Esophagus muscularis mucosa (tissue), 3 donors: ENCODE measurements around the gene TGDS.

ENCODE experiments used
- POLR2AphosphoS5 ChIP-seq, 2 donors: sonication (generic); formaldehyde crosslinking; IDR thresholded peaks; one replicate each; pipeline ENCODE4 v1.6.1; 2017; ENCODE audit warnings: antibody characterized with exemption in 2 of 2
- TF ChIP-seq, protein P1 (sequence below), 3 experiments: fragments of 200-600 bp in 2 of 3; fragments of 450-650 bp in 1 of 3; sonication (generic) in 2 of 3; IDR thresholded peaks; one replicate each; pipeline ENCODE4 v1.5.1; 2017 to 2019; ENCODE audit warnings: antibody characterized with exemption in 3 of 3, mild to moderate bottlenecking in 2 of 3, moderate library complexity in 1 of 3

GRCh38 chr13:94640721-94641120 is 44.8 kb upstream of the TGDS start:
- no peak for TF ChIP-seq POLR2AphosphoS5 (IDR thresholded peaks at IDR 0.05)
- TF ChIP-seq, protein P1, sequence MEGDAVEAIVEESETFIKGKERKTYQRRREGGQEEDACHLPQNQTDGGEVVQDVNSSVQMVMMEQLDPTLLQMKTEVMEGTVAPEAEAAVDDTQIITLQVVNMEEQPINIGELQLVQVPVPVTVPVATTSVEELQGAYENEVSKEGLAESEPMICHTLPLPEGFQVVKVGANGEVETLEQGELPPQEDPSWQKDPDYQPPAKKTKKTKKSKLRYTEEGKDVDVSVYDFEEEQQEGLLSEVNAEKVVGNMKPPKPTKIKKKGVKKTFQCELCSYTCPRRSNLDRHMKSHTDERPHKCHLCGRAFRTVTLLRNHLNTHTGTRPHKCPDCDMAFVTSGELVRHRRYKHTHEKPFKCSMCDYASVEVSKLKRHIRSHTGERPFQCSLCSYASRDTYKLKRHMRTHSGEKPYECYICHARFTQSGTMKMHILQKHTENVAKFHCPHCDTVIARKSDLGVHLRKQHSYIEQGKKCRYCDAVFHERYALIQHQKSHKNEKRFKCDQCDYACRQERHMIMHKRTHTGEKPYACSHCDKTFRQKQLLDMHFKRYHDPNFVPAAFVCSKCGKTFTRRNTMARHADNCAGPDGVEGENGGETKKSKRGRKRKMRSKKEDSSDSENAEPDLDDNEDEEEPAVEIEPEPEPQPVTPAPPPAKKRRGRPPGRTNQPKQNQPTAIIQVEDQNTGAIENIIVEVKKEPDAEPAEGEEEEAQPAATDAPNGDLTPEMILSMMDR (IDR thresholded peaks at IDR 0.05): no peak
